H1 (cell line): ENCODE measurements around the gene CMSS1. TPM values are rescaled to one million over a fixed set of nuclear protein-coding genes. Genes with fewer than 3 reads are reported as not detected.

Experiments used
- CTCF ChIA-PET: fragments of 300-600 bp; sonication (Branson Sonifier 250); formaldehyde crosslinking; loops from one replicate; lab custom pipeline; 2021; ENCODE audit not compliant: partially characterized antibody; lab: Charles Lee
- POLR2A ChIA-PET: fragments of 300-600 bp; sonication (Branson Sonifier 250); formaldehyde crosslinking; loops from one replicate; lab custom pipeline; 2021; ENCODE audit warnings: inconsistent platforms; ENCODE audit not compliant: partially characterized antibody; lab: Charles Lee
- DNase-seq, 2 experiments: peaks; one replicate each; pipeline versions ENCODE4 v3.0.0 to v3.0.0-alpha.2; 2010 to 2022; ENCODE audit warnings: low spot score in 2 of 2, low read depth in 1 of 2, mixed read lengths in 1 of 2
- FAIRE-seq: peaks from 2 replicates; lab custom pipeline; 2011; peaks lifted over from hg19 to GRCh38; lab: Jason Lieb, UNC
- H2AFZ ChIP-seq: 2 replicates; pipeline ENCODE4 v1.8.1; 2012; ENCODE audit warnings: low read length, inconsistent platforms
- H2AK5ac ChIP-seq: 2 replicates; pipeline ENCODE4 v1.6.1; 2013; ENCODE audit warnings: low read depth, low read length
- H2BK120ac ChIP-seq: replicated peaks from 2 replicates; pipeline ENCODE3; 2013; ENCODE audit warnings: low read depth, low read length, inconsistent platforms
- H2BK12ac ChIP-seq: 2 replicates; pipeline ENCODE4 v1.6.1; 2013; ENCODE audit warnings: low read depth, low read length
- H2BK15ac ChIP-seq: 2 replicates; pipeline ENCODE4 v1.6.1; 2013; ENCODE audit warnings: low read length
- H2BK20ac ChIP-seq: 2 replicates; pipeline ENCODE4 v1.6.1; 2013; ENCODE audit warnings: low read length
- H2BK5ac ChIP-seq: 2 replicates; pipeline ENCODE4 v1.6.1; 2013; ENCODE audit warnings: low read depth, low read length
- H3K14ac ChIP-seq: 2 replicates; pipeline ENCODE4 v1.6.1; 2013; ENCODE audit warnings: inconsistent platforms; ENCODE audit not compliant: insufficient read length
- H3K18ac ChIP-seq: 2 replicates; pipeline ENCODE4 v1.6.1; 2013; ENCODE audit warnings: low read length; ENCODE audit errors: extremely low read depth
- H3K23ac ChIP-seq: 2 replicates; pipeline ENCODE4 v1.6.1; 2013; ENCODE audit warnings: inconsistent platforms; ENCODE audit not compliant: insufficient read length
- H3K23me2 ChIP-seq: 2 replicates; pipeline ENCODE4 v1.6.1; 2013; ENCODE audit warnings: low read depth, low read length
- H3K27ac ChIP-seq: 2 replicates; pipeline ENCODE4 v1.6.1; 2011; ENCODE audit warnings: low read depth, low read length, inconsistent platforms
- H3K27me3 ChIP-seq, 4 experiments: replicated peaks in 1 of 4; 1 replicate in 1 of 4; 2 replicates in 3 of 4; pipeline versions ENCODE4 v1.6.1 to v1.8.1; 2011 to 2013; ENCODE audit warnings: low read length in 3 of 4, mild to moderate bottlenecking in 3 of 4, inconsistent platforms in 2 of 4, mixed read lengths in 2 of 4, moderate library complexity in 1 of 4; ENCODE audit not compliant: control insufficient read depth in 3 of 4, insufficient read depth in 3 of 4; ENCODE audit errors: extremely low read depth in 1 of 4
- H3K36me3 ChIP-seq, 4 experiments: 2 replicates each; pipeline versions ENCODE4 v1.6.1 to v1.8.1; 2011 to 2013; ENCODE audit warnings: mild to moderate bottlenecking in 4 of 4, low read length in 3 of 4, moderate library complexity in 2 of 4, control low read depth in 1 of 4, inconsistent platforms in 1 of 4; ENCODE audit not compliant: insufficient read depth in 4 of 4, control insufficient read depth in 2 of 4
- H3K4ac ChIP-seq: replicated peaks from 2 replicates; pipeline ENCODE3; 2013; ENCODE audit warnings: low read length, low read depth, mixed read lengths, inconsistent platforms; ENCODE audit not compliant: insufficient read length
- H3K4me1 ChIP-seq, 4 experiments: replicated peaks in 1 of 4; 1 replicate in 1 of 4; 2 replicates in 3 of 4; pipeline versions ENCODE4 v1.6.1 to v1.8.1; 2011 to 2013; ENCODE audit warnings: low read length in 3 of 4, inconsistent platforms in 2 of 4, mixed read lengths in 1 of 4; ENCODE audit not compliant: insufficient read depth in 4 of 4, control insufficient read depth in 3 of 4
- H3K4me2 ChIP-seq, 2 experiments: 2 replicates each; pipeline versions ENCODE4 v1.6.1 to v1.8.1; 2011 to 2013; ENCODE audit warnings: low read depth in 2 of 2, low read length in 2 of 2, control low read depth in 1 of 2, inconsistent platforms in 1 of 2, mild to moderate bottlenecking in 1 of 2; ENCODE audit not compliant: insufficient read depth in 1 of 2
- H3K4me3 ChIP-seq, 4 experiments: fragments of 200-600, 300-600 bp in 1 of 4; sonication (generic), shearing (Covaris generic), sonication (Bioruptor Twin) in 1 of 4; 2 replicates each; pipeline versions ENCODE4 v1.5.1 to v1.8.1; 2011 to 2016; ENCODE audit warnings: low read length in 4 of 4, low read depth in 3 of 4, control low read depth in 2 of 4, inconsistent platforms in 2 of 4, mild to moderate bottlenecking in 2 of 4, mixed read lengths in 1 of 4, moderate library complexity in 1 of 4; ENCODE audit not compliant: insufficient read depth in 2 of 4; ENCODE audit errors: extremely low read depth in 1 of 4
- H3K56ac ChIP-seq: replicated peaks from 2 replicates; pipeline ENCODE3; 2013; ENCODE audit warnings: low read depth, mild to moderate bottlenecking, mixed read lengths, low read length, inconsistent platforms; ENCODE audit not compliant: insufficient read length
- H3K79me1 ChIP-seq: 2 replicates; pipeline ENCODE4 v1.6.1; 2013; ENCODE audit warnings: low read depth, low read length, control low read depth
- H3K79me2 ChIP-seq, 2 experiments: 2 replicates each; pipeline versions ENCODE4 v1.6.1 to v1.8.1; 2012 to 2013; ENCODE audit warnings: low read length in 2 of 2, mild to moderate bottlenecking in 2 of 2, inconsistent platforms in 1 of 2; ENCODE audit not compliant: insufficient read depth in 2 of 2, control insufficient read depth in 1 of 2
- H3K9ac ChIP-seq, 4 experiments: replicated peaks in 1 of 4; 1 replicate in 1 of 4; 2 replicates in 3 of 4; pipeline versions ENCODE4 v1.6.1 to v1.8.1; 2011 to 2013; ENCODE audit warnings: low read depth in 3 of 4, low read length in 3 of 4, control low read depth in 2 of 4, mild to moderate bottlenecking in 2 of 4, moderate library complexity in 2 of 4, inconsistent platforms in 1 of 4; ENCODE audit errors: extremely low read depth in 1 of 4
- H3K9me3 ChIP-seq, 2 experiments: 2 replicates each; pipeline versions ENCODE4 v1.6.1 to v1.8.1; 2012 to 2013; ENCODE audit warnings: mild to moderate bottlenecking in 2 of 2, moderate library complexity in 2 of 2, control low read depth in 1 of 2, inconsistent platforms in 1 of 2, low read depth in 1 of 2, low read length in 1 of 2, mixed read lengths in 1 of 2; ENCODE audit not compliant: insufficient read depth in 2 of 2
- H4K20me1 ChIP-seq, 2 experiments: replicated peaks in 1 of 2; 2 replicates each; pipeline versions ENCODE3 to v1.8.1; 2011 to 2013; ENCODE audit warnings: inconsistent platforms in 2 of 2, low read length in 2 of 2, mild to moderate bottlenecking in 1 of 2; ENCODE audit not compliant: insufficient read depth in 2 of 2, control insufficient read depth in 1 of 2
- H4K5ac ChIP-seq: 2 replicates; pipeline ENCODE4 v1.6.1; 2013; ENCODE audit warnings: low read length, low read depth, mixed read lengths, inconsistent platforms; ENCODE audit not compliant: insufficient read length
- H4K8ac ChIP-seq: 2 replicates; pipeline ENCODE4 v1.8.0; 2013; ENCODE audit warnings: mild to moderate bottlenecking, moderate library complexity, low read length, inconsistent platforms; ENCODE audit not compliant: insufficient read depth; ENCODE audit errors: extremely low read depth
- H4K91ac ChIP-seq: replicated peaks from 2 replicates; pipeline ENCODE3; 2013; ENCODE audit warnings: low read length, mixed read lengths, inconsistent platforms; ENCODE audit not compliant: insufficient read length
- JUN ChIP-seq: IDR thresholded peaks from 2 replicates; pipeline ENCODE4 v1.6.1; 2011; ENCODE audit warnings: low read depth, mild to moderate bottlenecking, improper control_type of control experiment, low read length
- POLR2A ChIP-seq, 2 experiments: IDR thresholded peaks; 1 replicate in 1 of 2; 2 replicates in 1 of 2; pipeline ENCODE4 v1.6.1; 2011; ENCODE audit warnings: low read depth in 2 of 2, low read length in 2 of 2, mild to moderate bottlenecking in 2 of 2; ENCODE audit errors: control extremely low read depth in 1 of 2
- SIN3A ChIP-seq, 2 experiments: IDR thresholded peaks in 1 of 2; conservative IDR thresholded peaks in 1 of 2; 2 replicates each; pipeline ENCODE4 v1.6.1; 2011 to 2012; ENCODE audit warnings: low read length in 2 of 2, improper control_type of control experiment in 1 of 2, low read depth in 1 of 2, mild to moderate bottlenecking in 1 of 2
- SP1 ChIP-seq: IDR thresholded peaks from 2 replicates; pipeline ENCODE4 v1.6.1; 2011; ENCODE audit warnings: low read depth, low read length
- SUZ12 ChIP-seq: fragments of 200-600 bp; sonication (generic); IDR thresholded peaks from 2 replicates; pipeline ENCODE4 v1.6.1; 2012; ENCODE audit warnings: mild to moderate bottlenecking, inconsistent platforms, low read length, moderate library complexity, mixed read lengths
- TEAD4 ChIP-seq: IDR thresholded peaks from 2 replicates; pipeline ENCODE4 v1.6.1; 2012; ENCODE audit warnings: low read depth, low read length, inconsistent platforms, mixed read lengths
- WGBS, 2 experiments: shearing (Covaris generic) in 1 of 2; methylation state at CpG; one replicate each; pipeline versions ENCODE4 v1.1.6 to v1.1.7; 2013 to 2015; ENCODE audit warnings: low lambda C conversion rate in 2 of 2, mixed read lengths in 2 of 2, inconsistent platforms in 1 of 2, low coverage in 1 of 2, missing lambda C conversion rate in 1 of 2; ENCODE audit not compliant: insufficient replicate concordance in 2 of 2, insufficient coverage in 1 of 2, insufficient read length in 1 of 2; ENCODE audit errors: extremely low coverage in 1 of 2, missing lambda C conversion rate in 1 of 2; 5-methylcytosine and 5-hydroxymethylcytosine counted together
- polyA plus RNA-seq, 7 experiments: library from polyadenylated mRNA; depleted of rRNA in 3 of 7; stranded (reverse) in 5 of 7; unstranded in 2 of 7; fragments of >200 nt in 5 of 7; fragments of 200-250 nt in 2 of 7; gene quantifications; 1 replicate in 5 of 7; 2 replicates in 1 of 7; 4 replicates in 1 of 7; pipeline versions ENCODE4 v1.2.1 to v1.2.3, GENCODE V29; 2011 to 2013; ENCODE audit warnings: missing spikeins in 2 of 7, mixed read lengths in 2 of 7
- total RNA-seq: library from RNA; stranded (reverse); fragmentation: NEBNext Ultra II Directional; extraction: Animal tissue kit (Norgen Biotek cat#: 25700); gene quantifications from 2 replicates; pipeline ENCODE4 v1.2.1, GENCODE V29; 2021
- TF ChIP-seq, protein P1 (sequence below): IDR thresholded peaks from 2 replicates; pipeline ENCODE4 v1.6.1; 2012; ENCODE audit warnings: low read length, inconsistent platforms

Gene CMSS1
- total and polyA plus RNA-seq, 2 of the 8 experiments (the other 6 are each of a cell fraction or from before 2014, with no cell fraction given), result 15.2 to 75.1 TPM

- H2BK5ac ChIP-seq, result no peak overlapping the region
- H3K18ac ChIP-seq, result no peak overlapping the region
- H3K9ac ChIP-seq, result no peak overlapping the region
- no peak overlapping the region for H4K5ac ChIP-seq
- FAIRE-seq, result no peak
- H3K27ac ChIP-seq, result no peak overlapping the region
- CTCF ChIA-PET, result interaction anchor here (1.2 kb wide), 1 partner anchor 173 kb away, joined by 3 read pairs; no protein-coding TSS in a partner anchor
- no peak overlapping the region for H2BK20ac ChIP-seq
- H2AK5ac ChIP-seq, result no peak overlapping the region
- POLR2A ChIA-PET, result no interaction called here
- H2BK120ac ChIP-seq, result no peak overlapping the region
- TF ChIP-seq SIN3A (conservative IDR thresholded peaks at IDR 0.05 in 1 of 2, IDR thresholded peaks at IDR 0.05 in 1 of 2; ENCODE audit: low read depth in 1 of 2, low read length in 2 of 2) (no peak), SUZ12 (no peak), JUN (no peak), TEAD4 (no peak), POLR2A (IDR thresholded peaks at IDR 0.05; ENCODE audit: control extremely low read depth in 1 of 2, low read depth in 2 of 2, low read length in 2 of 2) (no peak), SP1 (no peak)
- TF ChIP-seq, protein P1, sequence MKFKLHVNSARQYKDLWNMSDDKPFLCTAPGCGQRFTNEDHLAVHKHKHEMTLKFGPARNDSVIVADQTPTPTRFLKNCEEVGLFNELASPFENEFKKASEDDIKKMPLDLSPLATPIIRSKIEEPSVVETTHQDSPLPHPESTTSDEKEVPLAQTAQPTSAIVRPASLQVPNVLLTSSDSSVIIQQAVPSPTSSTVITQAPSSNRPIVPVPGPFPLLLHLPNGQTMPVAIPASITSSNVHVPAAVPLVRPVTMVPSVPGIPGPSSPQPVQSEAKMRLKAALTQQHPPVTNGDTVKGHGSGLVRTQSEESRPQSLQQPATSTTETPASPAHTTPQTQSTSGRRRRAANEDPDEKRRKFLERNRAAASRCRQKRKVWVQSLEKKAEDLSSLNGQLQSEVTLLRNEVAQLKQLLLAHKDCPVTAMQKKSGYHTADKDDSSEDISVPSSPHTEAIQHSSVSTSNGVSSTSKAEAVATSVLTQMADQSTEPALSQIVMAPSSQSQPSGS, result no peak
- TF ChIP-seq, all 59 proteins: peak for 0
- no peak for DNase-seq
- Histone ChIP-seq H3K9me3 (no peaks in the 10 kb centered on the region; a peak in 1 of 4 replicates), H3K36me3 (no peaks in the 10 kb centered on the region), H3K79me2 (no peaks in the 10 kb centered on the region), H2AFZ (no peak overlapping the region), H3K56ac (no peak overlapping the region), H3K4me3 (no peak overlapping the region), H3K23ac (no peak overlapping the region), H4K91ac (no peak overlapping the region), H2BK15ac (no peak overlapping the region), H4K20me1 (no peaks in the 10 kb centered on the region), H3K4me2 (no peak overlapping the region), H2BK12ac (no peak overlapping the region), H3K27me3 (no peaks in the 10 kb centered on the region), H3K14ac (no peak overlapping the region), H4K8ac (no peak overlapping the region), H3K23me2 (no peaks in the 10 kb centered on the region), H3K4me1 (no peaks in the 10 kb centered on the region), H3K79me1 (no peaks in the 10 kb centered on the region), H3K4ac (no peak overlapping the region)
- 93% methylated on average over 5 of the region's 5 CpGs; no CpG with 5 or more reads in 1 of the 2 experiments for WGBS, 2 experiments
Observed at GRCh38 chr3:100023150-100023549, 205.5 kb downstream of the CMSS1 start.
